NCI-H748 treated with DMSO at 0.1 percent for 48 hours (cell line): ENCODE measurements around the gene KRTAP22-1.

Experiments used
- DNase-seq: peaks from one replicate; lab custom pipeline; 2025; lab: John Stamatoyannopoulos, UW

KRTAP22-1 gene

GRCh38 chr21:30600787-30601186 is at the start of gene KRTAP22-1:
TSS of gene KRTAP22-1 (plus strand) at chr21:30601087.
- DNase-seq: no peak

- no peak for DNase-seq
These were observed 48.1 kb upstream of the KRTAP22-1 start for GRCh38 chr21:30552782-30553181.

DNA sequence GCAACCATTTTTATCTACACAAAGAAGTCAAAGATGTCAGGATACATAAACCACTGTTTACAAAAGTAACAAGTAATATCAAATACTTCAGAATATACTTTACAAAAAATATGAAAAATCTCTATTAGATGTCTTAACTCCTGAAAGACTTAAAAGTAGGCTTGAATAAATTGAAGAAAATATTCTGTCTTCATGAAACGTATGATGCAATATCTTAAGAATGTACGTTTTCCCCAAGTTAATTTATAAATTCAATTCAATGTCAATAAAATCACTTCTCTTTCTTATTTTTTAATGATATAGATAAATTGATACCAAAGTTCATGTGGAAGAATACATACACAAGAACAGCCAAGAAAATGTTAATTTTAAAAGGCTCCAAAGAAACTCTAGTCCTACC is 45.8 kb upstream of the KRTAP22-1 start:
- no peak for DNase-seq

GRCh38 chr21:30561264-30561895 is 39.5 kb upstream of the KRTAP22-1 start, which contains the start of gene KRTAP19-7:
TSS of gene KRTAP19-7 (minus strand) at chr21:30561314. CDS start at chr21:30561289, 25 bp downstream.
- no peak for DNase-seq

DNA sequence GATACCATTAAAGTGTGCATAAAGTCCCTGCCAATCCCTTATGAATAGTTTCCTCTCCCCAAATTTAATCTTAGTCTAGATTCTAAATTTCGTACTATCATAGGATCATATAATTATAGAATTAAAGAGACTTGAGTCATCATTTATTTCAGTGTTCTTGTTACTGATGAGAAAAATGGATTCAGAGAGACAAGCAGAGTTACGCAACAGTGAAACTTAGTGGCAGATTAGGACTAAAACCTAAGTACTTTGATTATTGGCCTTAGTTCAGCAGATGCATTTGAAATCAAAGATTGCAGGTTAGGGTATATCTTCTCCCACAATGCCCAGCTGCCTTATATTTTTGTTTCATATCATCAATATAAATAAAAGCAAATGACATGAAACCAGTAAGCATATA is 38.9 kb upstream of the KRTAP22-1 start:
- no peak for DNase-seq

DNA sequence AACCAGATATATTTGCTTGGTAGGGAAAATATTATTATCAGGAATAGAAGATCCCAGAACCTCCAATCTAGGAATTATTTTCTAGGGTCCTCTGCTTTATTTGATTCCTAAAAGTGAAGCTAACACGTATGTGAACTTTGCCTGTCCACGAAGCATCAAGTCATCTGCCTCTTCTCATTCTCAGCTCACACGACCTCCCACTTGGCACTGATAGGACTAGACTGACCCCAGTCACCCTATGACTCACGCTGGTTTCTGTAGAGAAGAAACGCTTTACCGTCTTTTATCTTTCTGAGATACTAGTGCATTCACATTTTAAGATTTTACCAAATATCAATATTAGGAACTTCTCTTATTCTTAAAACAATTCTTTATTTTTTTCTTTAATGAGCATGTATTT is 37.8 kb upstream of the KRTAP22-1 start:
- no peak for DNase-seq

GRCh38 chr21:30563630-30564029 is 37.3 kb upstream of the KRTAP22-1 start:
- DNase-seq: no peak

- DNase-seq: no peak
These were observed 33.3 kb upstream of the KRTAP22-1 start for GRCh38 chr21:30567617-30568016.

GRCh38 chr21:30577766-30578165 is 23.1 kb upstream of the KRTAP22-1 start:
- DNase-seq: no peak

DNA sequence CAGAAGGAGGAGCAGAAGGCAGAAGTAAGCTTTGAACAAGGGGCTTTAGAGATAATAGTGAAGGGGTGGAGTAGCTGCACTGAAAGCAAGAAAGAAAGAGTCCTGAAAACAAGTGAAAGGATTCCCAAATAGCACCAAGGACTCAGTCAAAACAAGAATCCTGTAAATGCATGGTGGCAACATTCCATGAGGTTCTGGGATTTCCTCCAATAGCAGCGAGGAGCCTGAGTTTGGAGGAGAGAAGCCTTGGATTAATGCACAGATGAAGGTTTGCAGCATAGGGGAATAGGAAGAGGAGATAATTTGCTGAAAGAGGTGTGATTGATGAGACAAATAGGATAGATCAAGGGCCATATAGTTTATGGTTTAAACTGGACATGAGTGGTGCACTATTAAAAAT is 21.5 kb upstream of the KRTAP22-1 start:
- no peak for DNase-seq

DNA sequence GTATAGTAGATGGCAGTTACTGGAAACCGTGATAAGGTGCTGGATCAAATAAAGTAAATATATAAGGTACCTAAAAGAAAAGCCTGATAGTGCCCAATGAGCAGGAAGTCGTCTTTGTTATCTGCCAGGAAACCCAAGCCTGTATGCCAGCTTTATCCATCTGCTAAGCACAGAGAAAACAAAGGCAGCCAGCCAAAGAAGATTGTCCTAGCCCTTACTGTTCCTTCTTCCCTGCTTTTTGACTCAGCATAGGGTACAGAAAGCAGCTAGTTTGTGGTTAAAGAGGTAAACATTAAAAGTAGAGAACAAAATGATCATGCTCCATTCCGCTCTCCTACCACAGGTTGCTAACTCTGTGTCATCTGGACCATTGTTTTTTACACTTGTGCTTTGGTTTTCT is 20.8 kb upstream of the KRTAP22-1 start:
- no peak for DNase-seq

DNA sequence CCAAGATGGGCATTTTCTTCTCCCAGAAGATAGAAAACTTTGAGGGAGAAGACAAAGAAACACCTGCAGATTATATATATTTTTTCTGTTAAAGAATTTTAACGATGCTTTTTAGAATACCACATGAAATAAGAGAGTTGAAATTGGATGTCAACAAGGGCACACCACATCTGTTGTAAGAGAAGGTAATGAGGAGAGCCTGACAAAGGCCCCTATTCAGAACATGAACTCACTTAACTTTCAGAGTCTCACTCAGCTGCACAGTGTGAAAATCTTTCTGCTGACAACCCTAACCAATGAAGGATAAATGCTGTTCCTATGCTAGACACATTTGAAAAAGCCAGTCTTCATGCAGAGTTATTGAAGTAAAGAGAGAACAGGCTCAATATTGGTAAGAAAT is 18.0 kb upstream of the KRTAP22-1 start:
- no peak for DNase-seq

DNA sequence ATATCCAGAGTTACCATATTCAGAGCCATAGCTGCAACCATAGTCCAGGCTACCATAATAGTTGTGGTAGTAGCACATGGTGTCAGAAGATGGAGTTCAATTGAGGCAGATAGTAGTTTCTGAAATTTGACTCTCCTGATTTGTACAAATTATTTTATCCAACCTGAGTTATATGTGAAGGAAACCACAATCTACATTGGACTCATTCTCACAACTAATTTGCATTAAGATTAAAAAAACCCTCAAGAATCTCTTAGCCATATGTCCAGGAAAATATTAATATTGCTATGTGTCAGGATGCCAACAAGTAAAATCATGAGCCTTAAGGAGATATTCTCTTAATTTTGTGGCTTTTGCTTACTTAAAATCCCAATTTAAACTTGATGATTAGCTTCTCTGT is 10.6 kb upstream of the KRTAP22-1 start, which contains the start of gene KRTAP22-2:
KRTAP22-2 (minus strand) TSS at position 101 of the 400 bp plus-strand sequence.
- DNase-seq: no peak

DNA sequence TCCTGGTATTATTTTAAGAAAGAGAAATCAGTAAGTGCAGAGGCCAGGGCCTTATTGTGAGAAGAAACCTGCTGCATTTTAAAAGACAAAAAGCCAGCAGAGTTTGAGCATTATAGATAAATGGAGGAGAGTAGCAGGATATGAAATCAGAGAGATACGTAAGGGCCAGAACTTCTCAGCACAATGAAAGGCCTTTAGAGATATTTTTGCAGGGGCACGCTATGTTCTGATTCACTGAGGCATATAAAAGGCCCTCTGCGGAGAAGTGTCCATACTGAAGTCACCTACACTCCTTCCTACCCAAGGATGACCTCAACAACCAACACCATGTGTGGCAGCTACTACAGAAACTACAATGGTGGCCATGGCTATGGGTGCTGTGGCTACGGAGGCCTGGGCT is 8.7 kb upstream of the KRTAP22-1 start, which contains the start of gene KRTAP6-3:
KRTAP6-3 (plus strand) TSS at position 301 of the 400 bp plus-strand sequence; CDS start at position 307, 6 bp downstream.
- no peak for DNase-seq

- DNase-seq: no peak
These were observed 2.1 kb upstream of the KRTAP22-1 start, which contains the start of gene KRTAP6-2 for GRCh38 chr21:30598802-30599201. TSS of gene KRTAP6-2 (minus strand) at chr21:30598902. CDS start at chr21:30598874, 28 bp downstream.

DNA sequence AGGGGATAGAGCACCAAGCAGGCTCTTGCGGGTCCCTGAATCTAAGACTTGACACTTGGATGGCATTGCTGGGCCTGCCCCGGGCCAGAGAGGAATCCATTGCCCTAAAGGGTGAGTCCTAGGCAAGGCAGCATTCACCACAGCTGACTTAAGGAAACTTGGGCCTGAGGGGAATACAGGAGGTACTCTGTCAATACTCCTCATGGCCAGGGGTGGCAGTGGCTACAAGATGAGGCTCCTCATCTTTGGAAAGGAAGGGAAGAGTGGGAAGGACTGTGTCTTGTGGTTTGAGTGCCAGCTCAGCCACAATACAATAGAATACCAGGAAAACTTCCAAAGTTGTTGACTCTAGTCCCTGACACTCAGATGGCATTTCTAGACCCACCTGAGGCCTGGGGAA is 5.1 kb downstream of the KRTAP22-1 start:
- DNase-seq: no peak

- DNase-seq: no peak
These were observed 11.2 kb downstream of the KRTAP22-1 start for GRCh38 chr21:30612132-30612531.

- DNase-seq: no peak
These were observed 12.9 kb downstream of the KRTAP22-1 start, which contains the start of gene KRTAP6-1 for GRCh38 chr21:30613836-30614235. TSS of gene KRTAP6-1 (minus strand) at chr21:30613930. CDS start at chr21:30613904, 26 bp downstream.

GRCh38 chr21:30615199-30615598 is 14.3 kb downstream of the KRTAP22-1 start:
- DNase-seq: no peak

- DNase-seq: no peak
These were observed 15.2 kb downstream of the KRTAP22-1 start, which contains the start of gene KRTAP20-1 for GRCh38 chr21:30616125-30616524. TSS of gene KRTAP20-1 (plus strand) at chr21:30616425. CDS start at chr21:30616455, 30 bp downstream.

DNA sequence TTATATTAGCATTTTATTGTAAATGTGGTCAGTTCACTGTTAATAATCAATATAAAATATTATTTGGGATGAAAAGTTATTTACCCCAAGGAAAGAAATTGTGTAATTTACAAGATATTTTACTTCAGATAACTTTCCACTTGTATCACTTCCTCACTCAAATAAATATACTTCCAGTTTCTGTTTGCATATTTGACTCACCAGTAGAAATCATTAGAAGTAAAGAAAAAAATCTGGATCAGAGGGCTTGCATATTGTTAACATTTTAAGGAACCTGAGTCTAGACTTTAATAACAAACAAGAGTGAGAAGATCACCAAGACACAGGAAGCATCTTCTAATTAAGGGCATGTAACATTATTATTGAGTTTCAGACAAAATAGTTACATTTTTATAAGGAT is 19.2 kb downstream of the KRTAP22-1 start:
- no peak for DNase-seq

- no peak for DNase-seq
These were observed 19.6 kb downstream of the KRTAP22-1 start, which contains the start of gene KRTAP20-4 for GRCh38 chr21:30620522-30620921. TSS of gene KRTAP20-4 (plus strand) at chr21:30620627.

DNA sequence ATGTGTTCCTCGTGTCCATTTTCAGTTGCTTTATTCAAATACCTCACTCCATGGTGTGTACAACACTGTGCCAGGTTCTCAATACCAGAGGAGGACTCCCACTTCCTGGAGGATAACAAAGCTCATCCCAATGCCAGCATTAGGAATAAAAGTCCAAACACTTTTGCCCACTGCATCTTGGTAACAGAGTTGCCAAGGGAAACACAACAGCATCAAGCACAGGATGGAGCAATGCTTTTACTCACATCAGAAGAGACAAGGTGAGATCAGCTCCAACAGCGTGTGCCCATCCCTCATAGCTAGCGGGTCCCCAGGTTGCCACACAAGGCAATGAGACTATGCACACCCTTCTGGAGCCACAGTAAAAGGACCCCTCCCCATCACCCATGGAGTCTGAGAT is 22.5 kb downstream of the KRTAP22-1 start:
- no peak for DNase-seq
